SK-N-SH (cell line): Measurements from ENCODE around the gene GFRA3. TPM values are rescaled to one million over a fixed set of nuclear protein-coding genes. Genes with fewer than 3 reads are reported as not detected.

Experiments used
- CTCF ChIA-PET: fragments of 300-600, 350-600 bp; formaldehyde crosslinking; extraction: SDS; loops from one replicate; lab custom pipeline; 2021; lab: Yijun Ruan, JAX
- POLR2A ChIA-PET: fragments of 350-600 bp; sonication (Branson Sonifier 250); formaldehyde crosslinking; extraction: SDS; loops from one replicate; lab custom pipeline; 2020; ENCODE audit warnings: antibody characterized with exemption, inconsistent platforms; lab: Yijun Ruan, JAX
- DNase-seq: peaks from one replicate; pipeline ENCODE4 v3.0.0; 2012
- H2AFZ ChIP-seq: fragments of 200-600 bp; sonication (generic); 2 replicates; pipeline ENCODE4 v1.8.1; 2016; ENCODE audit warnings: antibody characterized with exemption, mild to moderate bottlenecking, low read depth
- H3F3A ChIP-seq: fragments of 200-600 bp; sonication (generic); replicated peaks from 2 replicates; pipeline ENCODE3; 2016; ENCODE audit warnings: antibody characterized with exemption, mild to moderate bottlenecking; ENCODE audit not compliant: insufficient read depth
- H3K27ac ChIP-seq, 2 experiments: fragments of 200-500 bp in 1 of 2; fragments of 200-600 bp in 1 of 2; sonication (Bioruptor generic) in 1 of 2; sonication (generic), shearing (Covaris generic) in 1 of 2; 2 replicates each; pipeline versions ENCODE4 v1.5.1 to v1.6.1; 2014 to 2016; ENCODE audit warnings: low read depth in 2 of 2, inconsistent platforms in 1 of 2, low read length in 1 of 2, mild to moderate bottlenecking in 1 of 2, mixed read lengths in 1 of 2
- H3K27me3 ChIP-seq: fragments of 200-600 bp; sonication (generic), shearing (Covaris generic); 2 replicates; pipeline ENCODE4 v1.6.1; 2016; ENCODE audit warnings: mixed run types; ENCODE audit not compliant: insufficient read depth
- H3K36me3 ChIP-seq, 2 experiments: fragments of 200-500 bp in 1 of 2; fragments of 200-600 bp in 1 of 2; sonication (Bioruptor generic) in 1 of 2; sonication (generic) in 1 of 2; replicated peaks in 1 of 2; 2 replicates each; pipeline versions ENCODE3 to v1.5.1; 2014 to 2016; ENCODE audit warnings: low read length in 1 of 2, mild to moderate bottlenecking in 1 of 2; ENCODE audit not compliant: insufficient read depth in 2 of 2, control insufficient read depth in 1 of 2
- H3K4me1 ChIP-seq, 2 experiments: fragments of 200-500 bp in 1 of 2; fragments of 200-600 bp in 1 of 2; sonication (Bioruptor generic) in 1 of 2; sonication (generic), shearing (Covaris generic) in 1 of 2; 2 replicates each; pipeline versions ENCODE4 v1.5.1 to v1.6.1; 2014 to 2016; ENCODE audit warnings: low read depth in 1 of 2, low read length in 1 of 2, mixed run types in 1 of 2; ENCODE audit not compliant: insufficient read depth in 2 of 2, control insufficient read depth in 1 of 2
- H3K4me2 ChIP-seq: fragments of 200-600 bp; sonication (generic), shearing (Covaris generic); 2 replicates; pipeline ENCODE4 v1.6.1; 2017; ENCODE audit warnings: mixed run types
- H3K4me3 ChIP-seq, 2 experiments: fragments of 200-500 bp in 1 of 2; fragments of 200-600 bp in 1 of 2; sonication (Bioruptor generic) in 1 of 2; sonication (generic), shearing (Covaris generic) in 1 of 2; 2 replicates each; pipeline versions ENCODE4 v1.5.1 to v1.8.1; 2014 to 2016; ENCODE audit warnings: low read depth in 2 of 2, inconsistent platforms in 1 of 2, low read length in 1 of 2, mild to moderate bottlenecking in 1 of 2, mixed read lengths in 1 of 2, moderate library complexity in 1 of 2
- H3K79me2 ChIP-seq: fragments of 200-600 bp; sonication (generic); 2 replicates; pipeline ENCODE4 v1.8.1; 2017; ENCODE audit warnings: mild to moderate bottlenecking; ENCODE audit not compliant: insufficient read depth
- H3K9ac ChIP-seq: fragments of 200-600 bp; sonication (generic); 2 replicates; pipeline ENCODE4 v1.6.1; 2017; ENCODE audit warnings: mixed run types
- H3K9me2 ChIP-seq: fragments of 200-600 bp; sonication (generic); 2 replicates; pipeline ENCODE4 v1.6.1; 2017; ENCODE audit warnings: mixed run types
- H3K9me3 ChIP-seq: fragments of 200-600 bp; sonication (generic); 2 replicates; pipeline ENCODE4 v1.6.1; 2017; ENCODE audit warnings: mixed run types, mild to moderate bottlenecking, moderate library complexity
- H4K20me1 ChIP-seq: fragments of 200-600 bp; sonication (generic); 2 replicates; pipeline ENCODE4 v1.6.1; 2017; ENCODE audit warnings: mild to moderate bottlenecking, mixed run types; ENCODE audit not compliant: insufficient read depth
- ELF1 ChIP-seq: IDR thresholded peaks from 2 replicates; pipeline ENCODE4 v1.4.0; 2012
- EP300 ChIP-seq, 2 experiments: IDR thresholded peaks; 2 replicates each; pipeline versions ENCODE4 v1.4.0 to v1.6.1; 2012; ENCODE audit warnings: borderline replicate concordance in 1 of 2, low read depth in 1 of 2, low read length in 1 of 2
- FOXM1 ChIP-seq: IDR thresholded peaks from 2 replicates; pipeline ENCODE4 v1.4.0; 2012; ENCODE audit warnings: low read depth, mild to moderate bottlenecking
- GABPA ChIP-seq: IDR thresholded peaks from 2 replicates; pipeline ENCODE4 v1.4.0; 2012; ENCODE audit warnings: low read depth, mild to moderate bottlenecking
- NFIC ChIP-seq: IDR thresholded peaks from 2 replicates; pipeline ENCODE4 v1.4.0; 2012; ENCODE audit warnings: borderline replicate concordance
- RAD21 ChIP-seq: IDR thresholded peaks from 2 replicates; pipeline ENCODE4 v1.6.1; 2012; ENCODE audit warnings: mild to moderate bottlenecking, low read length
- RFX5 ChIP-seq: IDR thresholded peaks from 2 replicates; pipeline ENCODE4 v1.6.1; 2012; ENCODE audit warnings: mild to moderate bottlenecking, improper control_type of control experiment, low read length
- TAF1 ChIP-seq: IDR thresholded peaks from 2 replicates; pipeline ENCODE4 v1.6.1; 2012; ENCODE audit warnings: low read depth, mild to moderate bottlenecking, low read length, moderate library complexity, borderline replicate concordance
- TCF12 ChIP-seq: IDR thresholded peaks from 2 replicates; pipeline ENCODE4 v1.4.0; 2012
- WGBS: methylation state at CpG from one replicate; pipeline ENCODE4 v1.1.6; 2017; ENCODE audit warnings: low lambda C conversion rate; 5-methylcytosine and 5-hydroxymethylcytosine counted together
- polyA plus RNA-seq, 3 experiments: library from polyadenylated mRNA; depleted of rRNA; stranded (reverse); fragments of >200 nt; gene quantifications; 2 replicates each; pipeline ENCODE4 v1.2.3, GENCODE V29; 2012
- TF ChIP-seq, protein P1 (sequence below): IDR thresholded peaks from 2 replicates; pipeline ENCODE4; 2012
- TF ChIP-seq, protein P2 (sequence below): IDR thresholded peaks from 2 replicates; pipeline ENCODE4 v1.4.0; 2012; ENCODE audit warnings: low read depth, borderline replicate concordance
- TF ChIP-seq, protein P3 (sequence below): IDR thresholded peaks from 2 replicates; pipeline ENCODE4 v1.4.0; 2012; ENCODE audit warnings: low read depth, borderline replicate concordance
- TF ChIP-seq, protein P4 (sequence below): fragments of 150-350 bp; IDR thresholded peaks from 2 replicates; pipeline ENCODE4 v1.6.1; 2016; ENCODE audit warnings: mild to moderate bottlenecking, low read depth, low read length
- TF ChIP-seq, protein P5 (sequence below): IDR thresholded peaks from 2 replicates; pipeline ENCODE4 v1.6.1; 2012; ENCODE audit warnings: mild to moderate bottlenecking, low read depth, low read length, moderate library complexity

Gene GFRA3
- polyA plus RNA-seq, 1 of the 3 experiments (the other 2 are of a cell fraction): 0.15 TPM

DNA sequence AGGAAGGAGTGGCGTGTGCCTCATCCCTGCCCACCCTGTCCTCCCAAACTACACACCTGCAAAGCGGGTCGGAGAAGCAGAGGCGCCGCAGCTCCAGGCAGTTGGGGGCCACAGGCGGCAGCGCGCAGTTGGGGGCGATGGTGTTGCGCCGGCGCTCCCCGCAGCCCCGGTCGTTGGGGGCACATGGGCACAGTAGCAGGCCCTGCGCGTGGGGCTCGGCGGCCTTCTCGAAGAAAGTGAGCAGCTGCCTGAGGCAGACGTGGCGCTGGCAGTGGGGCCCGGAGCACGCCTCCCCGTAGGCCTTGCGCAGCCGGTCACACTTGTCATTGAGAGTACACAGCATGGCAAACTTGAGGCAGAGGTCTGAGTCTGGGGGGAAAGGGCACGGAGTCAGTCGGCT is 16.8 kb downstream of the GFRA3 start:
- no peaks in the 10 kb centered on the region for H3K9me2 ChIP-seq
- H3K9ac ChIP-seq: no peak overlapping the region
- no peaks in the 10 kb centered on the region for H3K79me2 ChIP-seq
- no peaks in the 10 kb centered on the region for H3K36me3 ChIP-seq
- ChIA-PET CTCF (no interaction called here), POLR2A (no interaction called here)
- H3K27ac ChIP-seq: no peak overlapping the region
- H3K27me3 ChIP-seq: no peaks in the 10 kb centered on the region; the same call in 1 of the 2 replicates
- H3K4me3 ChIP-seq: no peak overlapping the region
- 89% methylated on average over 12 of the region's 29 CpGs for WGBS
- no peaks in the 10 kb centered on the region for H3K4me1 ChIP-seq
- no peak for DNase-seq
- H3K4me2 ChIP-seq: no peak overlapping the region
- no peak for TF ChIP-seq NFIC
- TF ChIP-seq FOXM1: no peak
- TF ChIP-seq, protein P1, sequence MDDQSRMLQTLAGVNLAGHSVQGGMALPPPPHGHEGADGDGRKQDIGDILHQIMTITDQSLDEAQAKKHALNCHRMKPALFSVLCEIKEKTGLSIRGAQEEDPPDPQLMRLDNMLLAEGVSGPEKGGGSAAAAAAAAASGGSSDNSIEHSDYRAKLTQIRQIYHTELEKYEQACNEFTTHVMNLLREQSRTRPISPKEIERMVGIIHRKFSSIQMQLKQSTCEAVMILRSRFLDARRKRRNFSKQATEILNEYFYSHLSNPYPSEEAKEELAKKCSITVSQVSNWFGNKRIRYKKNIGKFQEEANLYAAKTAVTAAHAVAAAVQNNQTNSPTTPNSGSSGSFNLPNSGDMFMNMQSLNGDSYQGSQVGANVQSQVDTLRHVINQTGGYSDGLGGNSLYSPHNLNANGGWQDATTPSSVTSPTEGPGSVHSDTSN: no peak
- TF ChIP-seq, protein P2, sequence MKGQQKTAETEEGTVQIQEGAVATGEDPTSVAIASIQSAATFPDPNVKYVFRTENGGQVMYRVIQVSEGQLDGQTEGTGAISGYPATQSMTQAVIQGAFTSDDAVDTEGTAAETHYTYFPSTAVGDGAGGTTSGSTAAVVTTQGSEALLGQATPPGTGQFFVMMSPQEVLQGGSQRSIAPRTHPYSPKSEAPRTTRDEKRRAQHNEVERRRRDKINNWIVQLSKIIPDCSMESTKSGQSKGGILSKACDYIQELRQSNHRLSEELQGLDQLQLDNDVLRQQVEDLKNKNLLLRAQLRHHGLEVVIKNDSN: no peak
- TF ChIP-seq RAD21: no peak
- TF ChIP-seq, protein P3, sequence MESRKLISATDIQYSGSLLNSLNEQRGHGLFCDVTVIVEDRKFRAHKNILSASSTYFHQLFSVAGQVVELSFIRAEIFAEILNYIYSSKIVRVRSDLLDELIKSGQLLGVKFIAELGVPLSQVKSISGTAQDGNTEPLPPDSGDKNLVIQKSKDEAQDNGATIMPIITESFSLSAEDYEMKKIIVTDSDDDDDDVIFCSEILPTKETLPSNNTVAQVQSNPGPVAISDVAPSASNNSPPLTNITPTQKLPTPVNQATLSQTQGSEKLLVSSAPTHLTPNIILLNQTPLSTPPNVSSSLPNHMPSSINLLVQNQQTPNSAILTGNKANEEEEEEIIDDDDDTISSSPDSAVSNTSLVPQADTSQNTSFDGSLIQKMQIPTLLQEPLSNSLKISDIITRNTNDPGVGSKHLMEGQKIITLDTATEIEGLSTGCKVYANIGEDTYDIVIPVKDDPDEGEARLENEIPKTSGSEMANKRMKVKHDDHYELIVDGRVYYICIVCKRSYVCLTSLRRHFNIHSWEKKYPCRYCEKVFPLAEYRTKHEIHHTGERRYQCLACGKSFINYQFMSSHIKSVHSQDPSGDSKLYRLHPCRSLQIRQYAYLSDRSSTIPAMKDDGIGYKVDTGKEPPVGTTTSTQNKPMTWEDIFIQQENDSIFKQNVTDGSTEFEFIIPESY: no peak
- no peak for TF ChIP-seq EP300 (IDR thresholded peaks at IDR 0.05; ENCODE audit: borderline replicate concordance in 1 of 2, low read depth in 1 of 2, low read length in 1 of 2)
- no peak for TF ChIP-seq RFX5
- TF ChIP-seq TAF1: no peak
- TF ChIP-seq TCF12: no peak
- TF ChIP-seq, protein P4, sequence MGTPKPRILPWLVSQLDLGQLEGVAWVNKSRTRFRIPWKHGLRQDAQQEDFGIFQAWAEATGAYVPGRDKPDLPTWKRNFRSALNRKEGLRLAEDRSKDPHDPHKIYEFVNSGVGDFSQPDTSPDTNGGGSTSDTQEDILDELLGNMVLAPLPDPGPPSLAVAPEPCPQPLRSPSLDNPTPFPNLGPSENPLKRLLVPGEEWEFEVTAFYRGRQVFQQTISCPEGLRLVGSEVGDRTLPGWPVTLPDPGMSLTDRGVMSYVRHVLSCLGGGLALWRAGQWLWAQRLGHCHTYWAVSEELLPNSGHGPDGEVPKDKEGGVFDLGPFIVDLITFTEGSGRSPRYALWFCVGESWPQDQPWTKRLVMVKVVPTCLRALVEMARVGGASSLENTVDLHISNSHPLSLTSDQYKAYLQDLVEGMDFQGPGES: no peak
- TF ChIP-seq ELF1: no peak
- no peak for TF ChIP-seq GABPA
- TF ChIP-seq, protein P5, sequence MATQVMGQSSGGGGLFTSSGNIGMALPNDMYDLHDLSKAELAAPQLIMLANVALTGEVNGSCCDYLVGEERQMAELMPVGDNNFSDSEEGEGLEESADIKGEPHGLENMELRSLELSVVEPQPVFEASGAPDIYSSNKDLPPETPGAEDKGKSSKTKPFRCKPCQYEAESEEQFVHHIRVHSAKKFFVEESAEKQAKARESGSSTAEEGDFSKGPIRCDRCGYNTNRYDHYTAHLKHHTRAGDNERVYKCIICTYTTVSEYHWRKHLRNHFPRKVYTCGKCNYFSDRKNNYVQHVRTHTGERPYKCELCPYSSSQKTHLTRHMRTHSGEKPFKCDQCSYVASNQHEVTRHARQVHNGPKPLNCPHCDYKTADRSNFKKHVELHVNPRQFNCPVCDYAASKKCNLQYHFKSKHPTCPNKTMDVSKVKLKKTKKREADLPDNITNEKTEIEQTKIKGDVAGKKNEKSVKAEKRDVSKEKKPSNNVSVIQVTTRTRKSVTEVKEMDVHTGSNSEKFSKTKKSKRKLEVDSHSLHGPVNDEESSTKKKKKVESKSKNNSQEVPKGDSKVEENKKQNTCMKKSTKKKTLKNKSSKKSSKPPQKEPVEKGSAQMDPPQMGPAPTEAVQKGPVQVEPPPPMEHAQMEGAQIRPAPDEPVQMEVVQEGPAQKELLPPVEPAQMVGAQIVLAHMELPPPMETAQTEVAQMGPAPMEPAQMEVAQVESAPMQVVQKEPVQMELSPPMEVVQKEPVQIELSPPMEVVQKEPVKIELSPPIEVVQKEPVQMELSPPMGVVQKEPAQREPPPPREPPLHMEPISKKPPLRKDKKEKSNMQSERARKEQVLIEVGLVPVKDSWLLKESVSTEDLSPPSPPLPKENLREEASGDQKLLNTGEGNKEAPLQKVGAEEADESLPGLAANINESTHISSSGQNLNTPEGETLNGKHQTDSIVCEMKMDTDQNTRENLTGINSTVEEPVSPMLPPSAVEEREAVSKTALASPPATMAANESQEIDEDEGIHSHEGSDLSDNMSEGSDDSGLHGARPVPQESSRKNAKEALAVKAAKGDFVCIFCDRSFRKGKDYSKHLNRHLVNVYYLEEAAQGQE: no peak
- H4K20me1 ChIP-seq: no peaks in the 10 kb centered on the region
- no peaks in the 10 kb centered on the region for H3F3A ChIP-seq
- H3K9me3 ChIP-seq: no peaks in the 10 kb centered on the region
- no peak overlapping the region for H2AFZ ChIP-seq
